DMS153 treated with DMSO at 0.1 percent for 48 hours (cell line): ENCODE measurements around the gene FEV.

Experiments
- DNase-seq: peaks from one replicate; lab custom pipeline; 2025; ENCODE audit not compliant: unreplicated experiment; lab: John Stamatoyannopoulos, UW

Gene FEV

DNA sequence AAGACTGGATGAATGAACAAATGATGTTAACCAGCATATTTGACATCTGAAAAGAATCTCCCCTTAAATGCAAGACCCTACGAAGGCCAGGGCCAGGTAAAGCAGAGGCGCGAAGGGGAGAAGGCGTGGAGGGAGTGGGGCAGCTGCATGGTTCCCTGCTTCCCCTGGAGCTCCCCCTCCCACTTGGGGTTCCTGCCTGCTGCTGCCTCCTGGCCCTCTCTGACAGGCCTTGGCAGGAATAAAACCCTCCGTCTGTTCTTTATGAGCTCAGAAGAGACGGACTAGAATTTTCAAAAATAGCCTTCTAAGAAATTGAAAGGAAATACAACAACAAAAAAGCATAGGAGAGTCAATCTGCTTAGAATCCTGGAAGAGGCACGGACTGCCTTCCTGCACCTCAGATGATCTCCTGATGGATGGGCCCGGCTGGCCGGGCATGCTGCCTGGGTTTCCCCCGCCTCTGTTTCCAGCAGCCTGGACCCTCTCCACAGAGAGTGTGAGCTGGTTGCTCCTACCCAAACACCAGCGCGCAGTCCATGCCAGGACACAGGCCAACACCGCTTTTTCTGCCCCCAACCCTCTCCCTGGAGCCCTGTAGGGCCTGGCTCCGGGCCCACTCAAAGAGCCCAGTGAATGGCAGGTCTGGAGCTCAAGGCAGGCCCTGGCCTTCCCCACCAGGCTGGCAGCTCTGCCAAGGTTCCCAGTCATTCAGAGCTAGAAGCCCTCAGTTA lies 32.4 kb upstream of the FEV start:
- no peak for DNase-seq

GRCh38 chr2:219016721-219017120 lies 31.7 kb upstream of the FEV start:
- no peak for DNase-seq

GRCh38 chr2:219010873-219011272 lies 25.9 kb upstream of the FEV start:
- no peak for DNase-seq

- no peak for DNase-seq
Observed at GRCh38 chr2:219010162-219010756, 25.3 kb upstream of the FEV start.

GRCh38 chr2:219009294-219009693 lies 24.3 kb upstream of the FEV start:
- no peak for DNase-seq

GRCh38 chr2:219003979-219004378 lies 19.0 kb upstream of the FEV start:
- no peak for DNase-seq

- no peak for DNase-seq
Observed at GRCh38 chr2:219003267-219003634, 18.3 kb upstream of the FEV start.

- DNase-seq: peak; percentile 79
Observed at GRCh38 chr2:219002395-219003266, 17.6 kb upstream of the FEV start.

DNA sequence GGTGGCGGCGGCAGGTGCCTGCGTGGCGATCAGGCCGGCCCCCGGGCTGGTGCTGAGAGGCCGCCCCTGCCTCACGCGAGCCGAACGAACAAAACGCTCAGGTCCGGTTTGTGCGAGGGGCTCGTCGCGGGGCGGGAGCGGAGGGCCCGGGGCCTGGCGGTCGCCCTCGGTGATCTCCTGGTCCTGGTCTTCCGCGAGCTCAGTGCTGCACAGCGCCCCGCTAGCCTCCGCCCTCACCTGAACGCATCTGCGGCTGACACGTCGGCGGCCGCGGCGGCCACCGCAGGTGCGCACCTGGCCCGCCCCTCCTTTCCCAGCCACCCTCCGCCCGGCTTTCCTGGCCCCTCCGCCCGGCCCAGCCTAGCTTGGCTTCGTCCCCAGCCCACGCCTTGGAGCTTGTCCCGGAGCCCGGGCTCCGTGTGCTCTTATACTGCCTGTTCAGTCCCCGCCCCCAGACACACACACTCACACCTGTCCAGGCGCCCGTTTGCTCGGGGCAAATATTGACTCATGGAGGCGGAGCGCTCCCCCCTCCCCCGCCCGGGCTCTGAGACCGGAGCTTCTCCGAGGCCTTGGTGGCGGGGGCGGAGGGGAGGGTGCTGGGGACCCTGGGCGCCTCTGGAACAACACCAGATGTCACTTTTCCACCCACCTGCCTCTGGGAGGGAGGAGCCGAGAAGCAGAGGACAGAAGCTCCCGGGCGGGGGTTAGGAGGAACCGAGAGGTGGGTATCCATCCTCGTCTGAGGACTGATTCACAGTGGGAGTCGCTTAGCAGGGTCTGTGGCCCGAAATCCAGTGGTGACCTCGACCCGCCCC lies 16.8 kb upstream of the FEV start:
- DNase-seq: peak; percentile 93

- no peak for DNase-seq
Observed at GRCh38 chr2:219001100-219001576, 16.2 kb upstream of the FEV start.

DNA sequence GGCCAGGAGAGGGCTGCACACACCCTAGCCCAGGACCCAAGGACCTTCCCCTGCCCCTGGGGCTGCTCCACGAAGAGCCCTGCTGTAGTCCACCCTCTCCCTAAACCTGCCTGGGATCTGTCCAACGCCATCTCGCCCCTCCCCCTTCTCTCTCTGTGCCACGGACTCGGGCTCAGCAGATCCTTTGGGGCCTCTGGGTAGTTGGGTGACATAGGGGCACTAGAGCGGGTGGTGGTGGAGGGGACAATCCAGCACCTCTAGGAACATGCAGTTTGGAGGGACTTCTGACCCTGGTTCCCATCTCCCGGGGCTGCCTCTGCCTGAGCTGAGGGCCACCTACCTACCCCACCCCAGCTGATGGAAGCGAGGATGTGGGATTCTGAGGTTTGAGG lies 15.6 kb upstream of the FEV start:
- no peak for DNase-seq

- DNase-seq: peak; percentile 87
Observed at GRCh38 chr2:218999881-219000568, 15.0 kb upstream of the FEV start.

DNA sequence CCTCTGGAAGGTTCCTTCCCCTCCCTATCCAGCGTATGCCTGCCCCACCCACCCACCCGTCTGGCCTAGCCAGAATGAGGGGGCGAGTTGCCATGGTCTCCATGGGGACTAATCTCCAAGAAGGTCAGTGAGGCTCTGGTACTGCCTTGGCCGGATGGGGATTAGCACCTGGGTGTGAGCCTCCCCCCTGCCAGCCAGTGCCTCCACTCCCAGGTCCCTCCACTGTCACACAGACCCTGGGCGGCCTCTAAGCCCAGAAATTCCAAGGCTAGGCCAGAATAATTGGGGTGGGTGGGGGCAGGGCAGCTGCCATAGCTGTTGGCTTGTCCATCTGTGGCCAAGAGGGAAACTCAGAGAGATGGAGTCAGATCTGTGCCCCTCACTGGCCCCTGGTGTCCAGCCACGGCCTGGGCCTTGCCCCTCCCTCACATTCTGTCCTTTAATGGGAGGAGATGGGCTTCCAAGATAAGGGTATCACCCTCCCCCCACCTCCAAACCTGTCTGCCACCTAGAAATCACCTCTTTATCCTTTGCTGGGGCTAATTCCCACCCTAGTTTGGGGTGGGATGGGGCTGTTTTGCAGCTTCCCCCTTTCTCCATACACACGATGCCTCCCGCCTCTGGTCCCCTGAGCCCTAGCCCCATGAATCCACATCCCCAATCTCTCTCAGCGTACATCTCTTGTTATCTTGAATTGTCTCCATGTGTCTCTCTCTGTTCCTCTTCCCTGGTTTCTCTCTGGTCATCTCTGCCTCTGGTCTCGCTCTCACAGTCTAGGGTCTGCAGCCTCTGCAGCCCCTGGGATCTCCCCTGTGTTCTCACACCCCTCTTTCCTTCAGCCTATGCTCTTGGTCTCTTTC lies 14.3 kb upstream of the FEV start:
- DNase-seq: no peak

- DNase-seq: peak; percentile 49
Observed at GRCh38 chr2:218998414-218999002, 13.5 kb upstream of the FEV start.

DNA sequence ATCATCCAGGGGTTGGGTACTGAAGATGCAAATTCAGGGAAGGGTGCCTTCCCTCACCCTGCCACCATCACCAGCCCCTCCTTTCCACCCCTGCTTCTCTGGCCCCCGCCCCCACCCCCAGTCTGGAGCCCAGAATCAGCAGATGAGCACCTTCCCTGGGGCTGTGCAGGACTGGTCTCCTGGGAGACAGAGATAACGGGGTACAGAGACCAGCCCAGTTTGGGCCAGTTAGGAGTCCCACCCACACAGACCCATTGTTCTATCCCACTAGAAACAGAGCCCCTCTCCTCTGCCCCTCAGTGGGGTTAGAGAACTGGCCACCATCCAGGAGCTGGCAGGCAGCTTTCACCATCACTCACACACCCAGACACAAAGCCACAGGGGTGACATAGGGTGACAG lies 12.7 kb upstream of the FEV start:
- peak; percentile 51 for DNase-seq

DNA sequence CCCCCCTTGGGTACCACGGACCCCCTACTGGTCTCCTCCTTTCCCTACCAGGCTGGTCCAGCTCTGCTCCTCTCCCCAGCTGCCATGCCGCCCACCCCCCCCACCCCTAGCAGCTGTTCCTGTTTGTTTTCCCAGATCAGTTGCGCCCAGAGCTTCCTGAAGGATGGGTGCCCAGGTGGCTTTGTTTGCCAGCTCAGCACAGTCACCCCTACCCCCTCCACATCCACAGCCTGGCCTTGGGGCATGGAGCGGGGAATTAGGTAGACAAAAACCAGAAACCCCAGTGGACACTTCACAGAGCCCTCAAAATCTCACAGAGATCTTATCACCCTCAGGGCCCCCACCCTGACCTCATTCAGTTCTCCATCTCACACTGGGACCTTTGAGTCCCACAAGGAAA lies 12.0 kb upstream of the FEV start:
- DNase-seq: peak; percentile 83

DNA sequence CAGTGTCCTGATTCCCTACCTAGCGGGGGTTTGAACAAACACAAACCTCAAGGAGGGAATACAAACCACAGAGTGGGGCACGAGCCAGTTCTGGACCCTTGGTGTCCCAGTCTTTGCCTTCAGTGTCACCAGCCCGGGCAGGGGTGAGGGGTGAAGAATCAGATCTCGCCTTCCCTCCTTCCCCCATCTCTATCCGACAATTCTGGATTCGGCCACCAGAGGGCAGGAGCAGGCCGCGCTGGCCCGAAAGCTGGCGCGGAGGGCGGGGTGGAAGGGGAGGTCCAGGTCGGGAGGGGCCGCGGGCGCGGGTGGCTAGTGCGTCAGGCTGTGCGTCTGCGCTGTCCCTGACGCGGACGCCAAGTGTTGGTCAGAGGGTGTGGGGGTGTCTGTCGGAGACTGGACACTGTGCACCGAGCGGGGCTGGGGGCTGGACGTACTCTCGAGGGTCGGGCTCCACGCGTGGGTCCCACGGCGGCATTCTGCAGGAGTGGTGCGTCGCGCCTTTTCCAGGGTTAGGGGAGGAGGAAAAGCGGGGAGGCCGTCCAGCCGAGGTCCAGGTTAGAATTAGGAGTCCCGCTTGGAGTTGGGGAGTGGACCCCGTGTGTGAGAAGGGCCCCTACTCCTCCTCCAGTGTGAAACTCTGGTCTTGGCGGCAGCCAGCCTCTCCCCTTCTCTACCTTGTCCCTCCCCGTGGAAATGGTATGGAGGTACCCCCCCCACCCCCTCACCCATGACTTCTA lies 11.2 kb upstream of the FEV start:
- DNase-seq: peak; percentile 60

GRCh38 chr2:218995561-218995960 lies 10.6 kb upstream of the FEV start:
- no peak for DNase-seq
